NCI-H82 treated with DMSO at 0.1 percent for 48 hours (cell line): ENCODE measurements around the gene ALK.

Experiments
- DNase-seq: peaks from one replicate; lab custom pipeline; 2025; ENCODE audit not compliant: unreplicated experiment; lab: John Stamatoyannopoulos, UW

Gene ALK

GRCh38 chr2:29239209-29239960, 682.0 kb downstream of the ALK start:
- no peak for DNase-seq

GRCh38 chr2:29238497-29238896, 682.9 kb downstream of the ALK start:
- peak; percentile 39 for DNase-seq

- no peak for DNase-seq
These were observed 685.3 kb downstream of the ALK start for GRCh38 chr2:29236074-29236473.

DNA sequence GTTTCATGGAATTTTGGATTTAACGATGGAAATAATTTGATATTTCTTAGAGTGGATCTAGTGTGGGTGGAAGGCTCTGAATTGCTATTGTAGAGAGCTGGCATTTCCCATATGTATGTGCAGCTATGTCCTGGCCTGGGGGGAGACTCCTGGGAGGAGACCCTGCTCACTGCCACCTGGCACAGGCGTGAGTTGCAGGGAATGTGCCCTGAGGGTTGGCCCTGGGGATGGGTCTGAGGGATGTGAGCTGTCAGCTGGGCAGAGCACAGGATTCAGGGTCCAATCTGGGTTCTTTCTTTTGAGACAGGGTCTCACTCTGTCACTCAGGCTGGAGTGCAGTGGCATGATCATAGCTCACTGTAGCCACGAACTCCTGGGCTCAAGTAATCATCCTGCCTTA, 686.0 kb downstream of the ALK start:
- no peak for DNase-seq

DNA sequence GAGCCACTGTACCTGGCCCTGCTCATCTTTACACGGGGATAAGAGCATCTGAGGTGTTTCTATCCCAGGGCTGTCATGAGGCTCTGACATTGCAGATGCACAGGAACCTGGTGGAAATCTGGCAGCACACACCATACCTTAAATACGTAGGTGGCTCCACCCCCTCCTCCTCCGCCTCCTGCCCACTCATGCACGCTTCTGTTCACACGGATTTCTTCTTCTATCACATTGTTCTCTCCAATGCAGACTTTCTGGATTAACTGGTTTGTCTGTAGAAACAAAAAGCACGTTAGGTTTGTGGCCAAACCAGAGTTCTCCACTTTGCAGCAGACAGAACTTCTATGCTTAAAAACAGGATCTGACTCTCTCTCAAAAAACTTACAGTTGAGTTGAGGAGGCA, 688.0 kb downstream of the ALK start:
- DNase-seq, result no peak

DNA sequence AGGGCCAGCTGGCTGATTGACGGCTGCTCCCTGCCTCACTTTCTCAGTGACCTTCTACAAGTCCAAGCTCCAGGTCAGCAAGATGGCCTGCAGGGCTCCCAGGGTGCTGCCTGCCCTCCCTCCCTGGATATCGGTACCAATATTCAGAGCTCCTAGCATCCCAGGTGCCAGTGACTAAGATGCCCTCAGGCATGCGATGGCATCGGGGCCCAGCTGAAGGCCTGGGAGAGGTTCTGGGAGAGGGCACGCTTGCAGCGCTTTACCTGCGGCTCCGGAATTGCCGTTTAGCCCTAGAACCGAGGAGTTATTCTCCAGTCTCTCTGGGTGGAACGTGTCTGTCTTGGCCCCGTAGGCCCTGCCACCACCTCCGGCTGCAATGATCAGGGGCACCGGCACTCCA, 689.3 kb downstream of the ALK start:
- no peak for DNase-seq

GRCh38 chr2:29229640-29230039, 691.7 kb downstream of the ALK start:
- no peak for DNase-seq

DNA sequence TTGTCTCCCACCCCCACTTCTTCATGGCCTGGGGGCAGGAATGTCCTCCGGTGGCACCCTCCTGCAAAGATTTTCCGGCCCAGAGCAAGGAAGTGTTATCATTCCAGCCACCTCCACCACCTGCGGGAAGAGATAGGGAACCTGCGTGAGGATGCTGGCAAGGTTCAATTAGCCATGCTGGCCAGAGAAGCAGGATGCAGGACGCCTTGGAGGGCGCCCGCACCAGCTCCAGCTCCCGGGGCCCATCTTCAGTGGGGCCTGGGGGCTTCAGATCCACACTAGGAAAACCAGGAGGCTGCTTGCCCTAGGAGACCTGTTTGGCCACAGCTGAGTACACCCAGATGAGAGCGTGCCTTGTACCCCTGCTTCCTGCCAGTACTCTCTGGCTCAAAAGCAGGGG, 692.4 kb downstream of the ALK start:
- no peak for DNase-seq

GRCh38 chr2:29227935-29228675, 693.3 kb downstream of the ALK start:
- DNase-seq, result no peak

GRCh38 chr2:29226808-29227207, 694.6 kb downstream of the ALK start:
- DNase-seq, result no peak

- no peak for DNase-seq
These were observed 695.0 kb downstream of the ALK start for GRCh38 chr2:29226375-29226774.

GRCh38 chr2:29225814-29226213, 695.6 kb downstream of the ALK start:
- no peak for DNase-seq

GRCh38 chr2:29224693-29225551, 696.5 kb downstream of the ALK start:
- no peak for DNase-seq

- no peak for DNase-seq
These were observed 697.3 kb downstream of the ALK start for GRCh38 chr2:29223851-29224692.

DNA sequence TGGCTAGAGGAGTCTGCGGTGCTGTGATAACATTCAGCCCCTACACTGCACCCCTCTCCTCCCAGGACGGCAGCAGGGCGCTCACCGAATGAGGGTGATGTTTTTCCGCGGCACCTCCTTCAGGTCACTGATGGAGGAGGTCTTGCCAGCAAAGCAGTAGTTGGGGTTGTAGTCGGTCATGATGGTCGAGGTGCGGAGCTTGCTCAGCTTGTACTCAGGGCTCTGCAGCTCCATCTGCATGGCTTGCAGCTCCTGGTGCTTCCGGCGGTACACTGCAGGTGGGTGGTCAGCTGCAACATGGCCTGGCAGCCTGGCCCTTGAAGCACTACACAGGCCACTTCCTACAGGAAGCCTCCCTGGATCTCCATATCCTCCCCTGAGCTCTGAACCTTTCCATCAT, 698.1 kb downstream of the ALK start:
- no peak for DNase-seq

DNA sequence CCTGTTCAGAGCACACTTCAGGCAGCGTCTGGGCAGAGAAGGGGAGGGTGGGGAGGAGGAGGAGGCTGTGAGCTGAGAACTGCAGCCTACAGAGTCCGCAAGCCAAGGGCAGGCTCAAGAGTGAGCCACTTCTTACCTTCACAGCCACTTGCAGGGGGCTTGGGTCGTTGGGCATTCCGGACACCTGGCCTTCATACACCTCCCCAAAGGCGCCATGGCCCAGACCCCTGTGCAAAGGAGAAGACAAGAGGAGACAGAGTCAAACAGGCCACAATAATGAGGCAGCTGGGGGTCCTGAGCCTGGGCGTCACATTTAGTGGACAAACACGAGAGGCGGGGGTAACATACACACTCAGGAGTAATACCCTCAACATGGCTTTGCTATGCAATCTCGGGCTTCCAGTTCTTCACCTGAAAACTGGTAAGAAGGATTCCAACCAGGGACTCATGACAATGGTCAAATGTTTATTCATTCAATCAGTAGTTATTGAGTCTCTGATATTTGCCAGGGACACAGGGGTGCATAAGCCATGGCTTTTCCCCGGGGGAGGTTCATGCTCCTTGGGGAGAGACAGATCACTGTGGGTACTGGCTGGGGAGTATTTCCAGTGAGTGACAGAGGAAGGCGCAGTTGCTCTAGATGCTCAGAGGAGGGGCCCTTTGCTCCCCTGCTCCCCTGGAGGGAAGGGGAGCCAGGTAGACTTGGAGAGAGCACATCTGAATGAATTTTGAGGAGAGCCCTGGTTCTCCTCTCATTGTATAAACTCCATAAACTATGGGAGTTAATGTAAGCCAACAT, 698.8 kb downstream of the ALK start:
- no peak for DNase-seq

DNA sequence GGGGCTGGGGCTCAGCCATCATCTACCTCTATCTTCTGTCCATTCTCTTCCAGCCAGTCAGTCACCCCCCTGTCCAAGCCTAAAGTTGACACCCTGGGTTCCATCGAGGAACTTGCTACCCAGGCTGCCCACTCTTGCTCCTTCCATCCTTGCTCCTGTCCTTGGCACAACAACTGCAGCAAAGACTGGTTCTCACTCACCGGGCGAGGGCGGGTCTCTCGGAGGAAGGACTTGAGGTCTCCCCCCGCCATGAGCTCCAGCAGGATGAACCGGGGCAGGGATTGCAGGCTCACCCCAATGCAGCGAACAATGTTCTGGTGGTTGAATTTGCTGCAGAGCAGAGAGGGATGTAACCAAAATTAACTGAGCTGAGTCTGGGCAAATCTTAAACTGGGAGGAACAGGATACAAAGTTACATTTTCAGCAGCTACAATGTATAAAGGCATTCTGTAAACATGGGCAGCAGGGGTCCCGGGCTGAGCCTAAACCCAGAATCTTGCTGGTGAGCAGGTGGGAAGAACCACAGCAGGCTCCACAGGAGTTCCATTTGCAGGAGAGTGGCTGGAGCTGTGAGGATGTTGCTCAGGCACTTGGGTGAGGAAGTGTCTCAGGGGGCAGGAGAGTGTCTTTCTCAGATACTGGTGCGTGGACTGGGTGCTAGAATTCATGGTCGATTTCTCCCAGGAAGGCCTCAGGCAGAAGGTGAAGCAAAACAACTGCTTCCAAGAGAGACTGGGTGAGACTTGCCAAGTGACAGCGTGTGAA, 700.7 kb downstream of the ALK start:
- DNase-seq, result no peak

- DNase-seq, result no peak
These were observed 702.0 kb downstream of the ALK start for GRCh38 chr2:29219374-29219773.

DNA sequence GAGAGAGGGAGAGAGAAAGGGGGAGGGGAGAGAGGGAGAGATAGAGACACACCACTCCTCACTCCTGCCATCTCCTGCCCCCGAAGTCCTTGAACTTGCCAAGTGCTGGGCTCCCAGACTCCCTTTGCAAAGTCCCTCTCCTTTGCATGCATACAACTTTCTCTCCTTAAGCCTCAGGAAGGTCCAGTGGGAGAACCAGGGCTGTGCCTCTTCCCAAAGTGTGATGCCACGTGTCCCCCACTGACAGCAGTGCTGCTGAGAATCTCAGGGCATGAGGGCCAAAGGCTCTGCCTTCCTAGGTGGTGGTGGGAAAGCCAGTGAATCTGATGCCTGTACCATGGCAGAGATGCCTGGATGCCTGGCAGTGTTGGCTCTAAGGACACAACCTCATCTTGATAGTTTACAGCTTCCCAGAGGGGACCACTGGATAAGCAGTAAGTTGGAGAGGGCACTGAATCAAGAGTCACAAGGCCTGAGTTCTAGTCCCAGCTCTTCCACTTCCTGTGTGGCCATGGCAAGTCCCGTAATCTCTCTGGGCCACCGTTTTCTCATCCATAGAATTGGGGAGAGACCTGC, 702.7 kb downstream of the ALK start:
- no peak for DNase-seq
